ENCODE measurements around the gene CHCHD3.
"Not testable (repeated sequence)": the region's sequence is repeated elsewhere in the genome, so short reads cannot be mapped to it uniquely, and the experiment has no call there.

CHCHD3 gene

DNA sequence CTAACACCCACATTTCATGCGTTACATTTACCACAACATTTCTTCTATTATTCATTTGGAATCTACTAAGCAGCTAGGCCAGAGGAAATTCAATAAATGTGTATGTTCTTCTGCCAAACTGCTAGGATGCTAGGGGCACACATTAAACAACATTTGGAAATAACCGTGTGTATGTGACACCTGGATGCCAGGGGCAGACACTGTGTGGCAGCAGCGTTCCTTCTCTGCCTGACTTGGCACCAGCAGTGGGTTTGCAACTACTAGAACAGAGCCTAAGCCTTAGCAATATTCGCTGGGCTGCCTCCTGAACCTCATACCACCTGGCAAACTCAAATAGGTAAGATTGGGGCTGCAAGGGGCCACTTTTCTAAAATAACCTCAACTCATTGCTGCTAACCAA is 182.1 kb downstream of the CHCHD3 start:
- no peak for DNase-seq (ENCODE audit: extremely low read depth, low read depth)
- H3K4me3 ChIP-seq (replicated peaks; ENCODE audit: low read depth, low read length): no peak overlapping the region
- no peak for TF ChIP-seq CTCF (IDR thresholded peaks at IDR 0.05; ENCODE audit: low read depth, low read length, missing control alignments)

- not testable (repeated sequence) for H3K4me3 ChIP-seq (replicated peaks; ENCODE audit: low read depth, low read length); DNase-seq (ENCODE audit: extremely low read depth, low read depth)
Measured at GRCh38 chr7:132898641-132899175, 183.2 kb downstream of the CHCHD3 start.

GRCh38 chr7:132897093-132897687 is 184.7 kb downstream of the CHCHD3 start:
- H3K4me3 ChIP-seq (replicated peaks; ENCODE audit: low read depth, low read length): no peak overlapping the region
- no peak for DNase-seq (ENCODE audit: extremely low read depth, low read depth)
- no peak for TF ChIP-seq CTCF (IDR thresholded peaks at IDR 0.05; ENCODE audit: low read depth, low read length, missing control alignments)

- DNase-seq (ENCODE audit: extremely low read depth, low read depth): no peak
- TF ChIP-seq CTCF (IDR thresholded peaks at IDR 0.05; ENCODE audit: low read depth, low read length, missing control alignments): no peak
- no peak overlapping the region for H3K4me3 ChIP-seq (replicated peaks; ENCODE audit: low read depth, low read length)
Measured at GRCh38 chr7:132895231-132895630, 186.7 kb downstream of the CHCHD3 start.

DNA sequence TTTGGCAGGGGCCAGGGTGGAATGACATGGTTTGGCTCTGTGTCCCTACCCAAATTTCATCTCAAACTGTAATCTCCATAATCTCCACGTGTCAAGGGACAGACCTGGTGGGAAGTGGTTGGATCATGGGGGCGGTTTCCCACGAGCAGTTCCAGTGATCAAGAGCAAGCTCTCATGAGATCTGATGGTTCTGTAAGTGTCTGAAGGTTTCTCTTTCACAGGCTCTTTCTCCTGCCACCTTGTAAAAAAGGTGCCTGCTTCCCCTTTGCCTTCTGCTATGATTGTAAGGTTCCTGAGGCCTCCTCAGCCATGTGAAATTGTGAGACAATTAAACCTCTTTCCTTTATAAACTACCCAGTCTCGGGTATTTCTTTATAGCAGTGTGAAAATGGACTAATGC is 188.3 kb downstream of the CHCHD3 start:
- no peak overlapping the region for H3K4me3 ChIP-seq (replicated peaks; ENCODE audit: low read depth, low read length)
- no peak for DNase-seq (ENCODE audit: extremely low read depth, low read depth)
- TF ChIP-seq CTCF (IDR thresholded peaks at IDR 0.05; ENCODE audit: low read depth, low read length, missing control alignments): no peak

DNA sequence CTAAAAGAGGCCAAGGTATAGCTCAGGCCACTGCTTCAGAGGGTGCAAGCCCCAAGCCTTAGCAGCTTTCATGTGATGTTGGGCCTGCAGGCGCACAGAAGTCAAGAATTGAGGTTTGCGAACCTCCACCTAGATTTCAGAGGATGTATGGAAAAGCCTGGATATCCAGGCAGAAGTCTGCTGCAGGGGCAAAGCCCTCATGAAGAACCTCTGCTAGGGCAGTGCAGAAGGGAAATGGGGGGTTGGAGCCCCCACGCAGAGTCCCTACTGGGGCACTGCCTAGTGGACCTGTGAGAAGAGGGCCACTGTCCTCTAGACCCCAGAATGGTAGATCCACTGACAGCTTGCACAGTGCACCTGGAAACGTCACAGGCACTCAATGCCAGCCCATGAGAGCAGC is 189.1 kb downstream of the CHCHD3 start:
- DNase-seq (ENCODE audit: extremely low read depth, low read depth); H3K4me3 ChIP-seq (replicated peaks; ENCODE audit: low read depth, low read length): not testable (repeated sequence)

DNA sequence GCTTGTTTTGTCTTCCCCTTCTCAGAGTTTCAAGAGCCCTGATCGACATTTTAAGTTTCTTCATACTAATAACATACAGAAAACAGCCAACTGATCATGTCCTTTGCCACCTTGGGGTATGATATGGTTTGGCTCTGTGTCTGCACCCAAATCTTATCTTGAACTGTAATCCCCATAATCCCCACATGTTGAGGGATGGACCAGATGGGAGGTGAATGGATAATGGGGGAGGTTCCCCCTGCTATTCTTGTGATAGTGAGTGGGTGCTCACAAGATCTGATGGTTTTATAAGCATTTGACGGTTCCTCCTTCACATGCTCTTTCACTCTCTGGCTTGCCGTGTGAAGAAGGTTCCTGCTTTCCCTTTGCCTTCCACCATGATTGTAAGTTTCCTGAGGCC is 190.3 kb downstream of the CHCHD3 start:
- H3K4me3 ChIP-seq (replicated peaks; ENCODE audit: low read depth, low read length): no peak overlapping the region
- TF ChIP-seq CTCF (IDR thresholded peaks at IDR 0.05; ENCODE audit: low read depth, low read length, missing control alignments): no peak
- no peak for DNase-seq (ENCODE audit: extremely low read depth, low read depth)

GRCh38 chr7:132882714-132883428 is 199.0 kb downstream of the CHCHD3 start:
- DNase-seq (ENCODE audit: extremely low read depth, low read depth): no peak
- no peak for TF ChIP-seq CTCF (IDR thresholded peaks at IDR 0.05; ENCODE audit: low read depth, low read length, missing control alignments)

More at GRCh38 chr7:132882714-132883428, 199.0 kb downstream of the CHCHD3 start:
- no peak overlapping the region for H3K4me3 ChIP-seq (replicated peaks; ENCODE audit: low read depth, low read length)
